Activated naive CD8-positive, alpha-beta T cell treated with anti-CD3 and anti-CD28 coated beads, Interleukin-2, amount 50 U/mL, for 16 hours (primary cell): ENCODE data around the gene MXI1.
"Not testable (repeated sequence)": the region's sequence is repeated elsewhere in the genome, so short reads cannot be mapped to it uniquely, and the experiment has no call there.

Source experiments
- DNase-seq: peaks from one replicate; pipeline ENCODE4 v3.0.0-alpha.2; 2020; ENCODE audit warnings: low read depth, low spot score

MXI1 gene

DNA sequence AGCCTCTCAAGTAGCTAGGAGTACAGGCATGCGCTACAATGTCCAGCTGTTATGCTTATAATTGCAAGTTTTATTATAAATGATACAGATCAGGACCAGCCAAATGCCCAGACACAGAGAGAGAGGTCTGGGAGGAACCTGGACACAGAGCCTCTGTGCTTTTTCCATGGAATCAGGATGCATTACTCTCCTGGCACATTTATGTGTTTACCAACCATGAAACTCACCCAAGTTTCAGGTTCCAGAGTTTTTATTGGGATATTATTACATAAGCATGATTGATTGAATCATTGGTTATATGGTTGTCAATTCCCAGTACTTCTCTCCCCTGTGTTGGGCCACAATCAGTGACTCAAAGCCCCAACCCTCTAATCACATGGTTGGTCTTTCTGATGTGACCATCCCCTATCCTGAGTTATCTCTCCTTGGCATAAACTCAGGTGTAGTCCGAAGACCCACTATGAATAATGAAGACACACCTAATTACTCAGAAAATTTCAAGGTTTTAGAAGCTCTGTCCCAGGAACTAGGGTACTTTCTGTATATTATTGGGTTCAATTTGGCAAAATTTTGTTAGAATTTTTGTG lies 30.6 kb downstream of the MXI1 start:
- no peak for DNase-seq

DNA sequence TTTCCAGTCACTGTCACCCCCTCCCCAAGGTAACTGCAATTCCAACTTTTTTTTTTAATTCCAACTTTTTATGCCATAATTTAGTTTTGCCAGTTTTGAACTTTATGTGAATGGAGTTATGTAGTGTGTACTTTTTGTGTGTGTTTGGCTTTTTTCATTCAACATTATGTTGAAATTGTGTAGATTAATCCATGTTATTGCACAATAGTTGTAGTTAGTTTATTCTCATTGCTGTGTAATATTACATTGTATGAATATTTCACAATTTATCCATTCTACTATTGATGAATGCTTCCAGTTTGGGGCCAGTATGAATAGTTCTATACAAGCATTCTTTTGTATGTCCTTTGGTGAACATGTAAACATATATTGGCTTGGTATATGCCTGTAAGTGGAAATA lies 32.5 kb downstream of the MXI1 start:
- DNase-seq = no peak

DNA sequence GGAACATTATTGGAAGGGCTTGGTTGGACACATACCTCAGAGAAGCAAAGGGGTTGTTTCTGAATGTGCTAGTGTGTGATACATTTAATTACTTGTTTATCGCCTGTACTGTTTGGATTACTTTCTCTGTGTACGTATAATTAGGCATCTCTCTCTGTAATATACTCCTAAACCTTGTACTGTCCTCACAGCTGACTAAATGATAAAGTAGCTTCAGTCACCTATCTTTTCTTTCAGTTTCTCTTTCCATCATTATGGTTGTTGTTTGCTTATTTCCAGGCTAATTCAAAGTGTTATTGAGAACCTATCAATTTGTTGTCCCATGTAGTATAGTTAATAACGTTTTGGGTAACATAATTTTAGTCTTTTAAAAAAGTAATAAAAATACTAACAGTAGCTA lies 34.0 kb downstream of the MXI1 start:
- no peak for DNase-seq

DNA sequence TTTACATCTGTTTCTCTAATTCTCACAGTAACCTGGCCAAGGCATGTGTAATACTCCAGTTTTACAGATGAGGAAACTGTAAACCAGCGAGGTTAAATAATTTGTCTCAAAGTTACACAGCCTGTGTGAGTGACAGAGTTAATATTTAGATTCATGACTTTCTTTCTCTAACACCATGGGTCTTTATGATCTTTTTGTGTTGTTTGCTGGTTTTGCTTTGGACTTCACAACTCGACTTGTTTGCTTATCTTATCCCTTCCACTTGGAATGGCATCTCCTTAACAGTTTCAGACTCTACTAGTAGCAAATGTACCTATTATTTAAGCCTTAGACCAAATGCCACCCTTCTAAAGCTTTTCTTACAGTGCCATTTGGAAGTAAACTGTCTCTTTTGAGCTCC lies 34.4 kb downstream of the MXI1 start:
- DNase-seq = no peak

DNA sequence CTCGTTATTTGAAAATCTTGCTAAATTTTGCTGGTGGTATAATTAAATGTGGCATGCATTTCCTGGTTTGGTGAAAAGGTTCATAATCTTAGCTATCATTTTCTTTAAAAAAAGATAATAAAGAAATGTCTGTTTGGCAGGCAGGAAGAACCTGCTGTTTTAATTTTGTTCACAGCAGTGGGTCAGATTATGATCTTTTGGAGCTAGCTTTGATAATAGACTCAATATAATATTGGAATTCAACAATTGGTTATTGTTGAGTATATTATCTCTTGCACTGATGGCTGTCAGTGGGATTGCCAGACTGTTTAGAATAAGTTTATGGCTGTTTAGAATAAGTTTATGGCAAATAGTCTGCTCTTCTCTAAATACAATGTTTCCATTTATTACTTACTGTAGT lies 35.1 kb downstream of the MXI1 start:
- DNase-seq = no peak

DNA sequence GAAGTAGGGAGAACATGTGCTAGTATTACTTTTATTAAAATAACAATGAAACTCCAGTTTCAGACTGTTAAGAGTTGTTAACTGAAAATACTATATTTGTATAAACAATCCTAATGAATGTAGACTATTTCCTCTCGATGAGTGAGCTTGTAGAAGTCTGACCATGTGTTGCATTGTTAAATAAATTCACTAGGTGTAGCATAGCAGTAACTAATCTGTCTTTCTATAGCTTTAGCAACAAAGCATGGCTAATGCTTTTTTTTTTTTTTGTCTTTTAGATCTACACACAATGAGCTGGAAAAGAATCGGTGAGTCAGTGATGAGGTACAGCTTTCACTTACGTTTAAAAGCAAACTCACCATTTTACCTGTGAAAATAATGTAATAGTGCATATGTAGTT lies 37.1 kb downstream of the MXI1 start:
- DNase-seq = no peak

DNA sequence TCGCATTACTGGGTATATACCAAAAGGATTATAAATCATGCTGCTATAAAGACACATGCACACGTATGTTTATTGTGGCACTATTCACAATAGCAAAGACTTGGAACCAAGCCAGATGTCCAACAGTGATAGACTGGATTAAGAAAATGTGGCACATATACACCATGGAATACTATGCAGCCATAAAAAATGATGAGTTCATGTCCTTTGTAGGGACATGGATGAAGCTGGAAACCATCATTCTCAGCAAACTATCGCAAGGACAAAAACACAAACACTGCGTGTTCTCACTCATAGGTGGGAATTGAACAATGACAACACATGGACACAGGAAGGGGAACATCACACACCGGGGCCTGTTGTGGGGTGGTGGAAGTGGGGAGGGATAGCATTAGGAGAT lies 40.4 kb downstream of the MXI1 start:
- DNase-seq = not testable (repeated sequence)

DNA sequence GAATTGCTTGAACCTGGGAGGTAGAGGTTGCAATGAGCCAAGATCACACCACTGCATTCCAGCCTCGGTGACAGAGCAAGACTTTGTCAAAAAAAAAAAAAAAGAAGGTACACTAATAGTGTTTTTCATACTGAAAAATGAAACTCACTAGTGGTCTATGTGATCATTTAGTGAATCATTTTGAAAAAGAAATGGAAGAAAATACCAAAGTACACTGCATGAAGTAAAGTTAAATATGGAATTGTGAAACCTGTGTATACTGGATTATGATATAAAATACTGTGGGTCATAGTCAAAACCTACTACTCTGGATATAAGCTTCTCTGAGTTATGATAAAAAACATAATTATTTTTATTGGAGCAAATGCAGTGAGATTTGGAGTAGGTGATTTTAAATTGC lies 42.1 kb downstream of the MXI1 start:
- not testable (repeated sequence) for DNase-seq

DNA sequence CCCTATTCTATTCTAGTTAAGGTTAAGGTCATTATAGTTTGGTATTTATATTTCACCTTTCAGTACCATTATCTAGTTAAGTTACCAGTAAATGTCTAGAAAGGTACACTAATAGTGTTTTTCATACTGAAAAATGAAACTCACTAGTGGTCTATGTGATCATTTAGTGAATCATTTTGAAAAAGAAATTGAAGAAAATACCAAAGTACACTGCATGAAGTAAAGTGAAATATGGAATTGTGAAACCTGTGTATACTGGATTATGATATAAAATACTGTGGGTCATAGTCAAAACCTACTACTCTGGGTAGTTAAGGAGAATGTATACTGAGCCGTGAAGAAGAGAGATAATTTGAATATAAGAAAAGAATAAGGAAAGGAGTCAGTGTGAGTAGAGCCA lies 44.0 kb downstream of the MXI1 start:
- not testable (repeated sequence) for DNase-seq

DNA sequence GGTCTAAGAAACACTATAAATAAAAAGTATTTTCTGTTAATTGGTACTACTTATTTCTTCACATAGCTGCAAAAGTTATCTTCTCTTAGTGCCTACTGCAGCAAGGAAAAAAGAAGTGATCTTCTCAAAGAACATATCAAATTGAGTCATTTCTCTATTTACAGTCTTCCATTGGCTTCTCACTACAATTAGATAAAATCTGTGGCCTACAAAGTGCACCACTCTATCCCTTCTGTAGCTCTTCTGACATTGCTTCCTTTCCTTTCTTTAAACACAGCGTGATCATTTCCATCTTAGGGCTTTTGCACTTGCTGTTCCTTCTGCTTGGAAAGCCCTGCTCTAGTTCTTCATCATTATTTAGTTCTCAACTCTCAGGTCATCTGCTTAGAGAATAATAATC lies 44.7 kb downstream of the MXI1 start:
- DNase-seq = no peak

DNA sequence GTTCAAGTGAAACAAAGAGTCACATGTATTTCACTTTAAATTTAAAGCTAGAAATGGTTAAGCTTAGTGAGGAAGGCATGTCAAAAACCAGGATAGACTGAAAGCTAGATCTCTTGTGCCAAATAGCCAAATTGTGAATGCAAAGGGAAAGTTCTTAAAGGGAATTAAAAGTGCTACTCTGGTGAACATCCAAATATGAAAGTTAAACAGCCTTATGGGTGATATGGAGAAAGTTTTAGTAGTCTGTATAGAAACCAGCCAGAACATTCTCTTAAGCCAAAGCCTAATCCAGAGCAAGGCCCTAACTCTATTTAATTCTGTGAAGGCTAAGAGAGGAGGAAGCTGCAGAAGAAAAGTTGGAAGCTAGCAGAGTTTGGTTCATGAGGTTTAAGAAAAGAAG lies 47.1 kb downstream of the MXI1 start:
- DNase-seq = no peak

DNA sequence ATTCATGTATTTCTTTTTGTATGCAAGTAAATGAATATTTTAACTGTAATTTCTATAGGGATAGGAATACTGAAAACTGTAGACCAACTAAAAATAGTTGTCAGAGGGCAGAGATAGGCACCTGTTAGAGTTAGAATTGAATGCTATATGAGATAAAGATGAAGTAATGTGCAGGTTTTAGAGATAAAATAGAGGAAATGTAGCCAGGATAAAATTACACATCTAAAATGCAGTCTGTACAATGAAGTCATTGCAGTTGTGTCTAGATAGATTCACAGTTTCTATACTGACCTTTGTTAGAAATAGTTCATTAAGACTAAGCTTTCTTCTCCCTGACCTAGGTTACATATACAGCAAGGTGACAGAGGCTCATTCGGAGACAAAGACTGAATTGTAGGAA lies 51.1 kb downstream of the MXI1 start:
- no peak for DNase-seq

DNA sequence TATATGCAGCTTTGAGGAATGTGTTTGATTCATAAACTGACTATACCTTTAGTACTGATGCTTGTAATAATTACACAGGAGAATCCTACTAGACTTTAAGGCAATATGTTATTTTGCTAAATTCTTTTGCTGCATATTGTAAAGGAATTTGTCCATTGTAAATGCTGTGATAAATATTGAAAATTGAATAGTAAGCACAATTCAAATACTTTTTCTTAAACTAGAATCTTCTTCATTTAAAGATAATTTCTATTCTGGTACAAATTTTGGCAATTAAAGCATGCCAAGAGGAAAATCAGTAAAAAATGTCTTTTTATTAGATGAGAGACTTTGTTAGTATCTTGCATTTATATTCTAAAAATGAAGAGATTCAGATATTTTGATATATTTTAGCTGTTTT lies 51.9 kb downstream of the MXI1 start:
- DNase-seq = no peak

DNA sequence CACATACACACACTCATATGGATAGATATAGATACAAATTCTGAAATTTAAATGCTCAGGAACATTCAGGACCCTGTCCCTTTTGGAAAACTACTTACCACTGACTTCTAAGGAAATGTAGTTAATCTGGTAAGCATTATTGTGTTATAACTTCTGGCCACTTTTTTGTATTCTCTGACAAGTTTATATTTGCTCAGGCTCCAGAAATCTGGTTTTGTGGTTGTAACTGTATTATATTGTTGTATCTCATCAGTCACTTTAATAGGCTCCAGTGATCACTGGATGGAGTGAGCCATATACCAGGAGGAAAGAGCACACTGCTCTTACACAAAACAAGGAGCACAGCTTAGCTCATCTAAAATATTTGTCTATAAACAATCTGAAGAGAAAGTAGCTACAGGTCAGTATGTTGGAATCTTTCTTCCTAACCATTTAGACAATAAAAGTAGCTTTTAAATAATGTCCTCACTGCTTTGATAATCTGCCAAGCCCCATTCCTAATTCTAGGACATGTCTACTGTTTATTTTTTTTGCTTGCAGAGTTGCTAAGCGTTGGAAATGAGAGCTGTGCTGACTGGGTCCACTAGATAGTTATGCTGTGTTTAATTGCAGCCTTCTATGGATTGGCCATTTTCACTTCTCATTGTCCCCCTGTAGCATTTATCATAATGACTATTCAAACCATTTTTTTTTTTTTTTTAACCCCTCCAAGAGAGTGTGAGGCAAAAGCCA lies 53.5 kb downstream of the MXI1 start:
- no peak for DNase-seq

DNA sequence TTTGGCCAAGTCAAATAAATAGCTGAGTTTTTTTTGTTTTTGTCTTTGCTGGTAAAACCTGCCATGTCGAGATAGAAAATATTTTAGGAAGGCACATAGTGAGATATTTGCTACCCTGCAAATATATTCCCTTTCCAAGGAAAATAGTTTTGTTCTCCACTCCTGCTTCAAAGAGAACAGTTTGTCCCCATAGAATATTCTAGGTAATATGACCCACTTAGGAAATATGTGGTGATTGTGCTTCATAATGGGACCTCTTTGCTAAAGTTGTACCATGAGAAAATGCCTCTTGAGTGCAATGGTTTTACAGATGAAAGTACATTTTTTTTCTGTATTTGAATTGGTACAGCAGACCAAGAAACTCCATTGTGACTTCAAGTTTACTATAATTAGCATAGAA lies 55.8 kb downstream of the MXI1 start:
- DNase-seq = no peak

DNA sequence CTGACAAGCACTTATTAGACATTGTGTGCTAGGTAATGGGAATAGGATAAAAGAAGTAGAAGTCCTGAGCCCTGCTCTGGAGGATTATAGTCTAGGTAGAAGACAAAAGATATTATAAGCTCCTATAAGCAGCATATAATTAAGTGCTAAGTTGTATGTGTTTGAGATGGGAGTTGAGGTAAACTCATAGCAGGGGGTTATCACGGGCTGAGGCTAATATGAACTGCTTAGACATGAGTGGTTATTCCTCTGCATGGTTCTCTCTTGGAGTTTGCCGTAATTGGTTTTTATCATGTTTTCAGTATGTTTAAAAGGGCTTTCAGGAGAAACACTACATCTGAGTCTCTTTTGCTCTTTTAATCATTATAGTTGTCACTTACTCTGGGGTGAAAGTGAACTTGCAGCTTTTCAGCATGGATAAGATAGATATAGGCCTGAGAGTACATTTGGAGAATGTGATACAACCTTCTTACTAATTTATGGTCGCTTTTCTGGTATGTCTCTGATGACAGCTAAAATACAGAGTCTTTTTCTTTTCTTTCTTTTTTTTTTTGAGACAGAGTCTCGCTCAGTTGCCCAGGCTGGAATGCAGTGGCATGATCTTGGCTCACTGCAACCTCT lies 58.3 kb downstream of the MXI1 start:
- DNase-seq = no peak

DNA sequence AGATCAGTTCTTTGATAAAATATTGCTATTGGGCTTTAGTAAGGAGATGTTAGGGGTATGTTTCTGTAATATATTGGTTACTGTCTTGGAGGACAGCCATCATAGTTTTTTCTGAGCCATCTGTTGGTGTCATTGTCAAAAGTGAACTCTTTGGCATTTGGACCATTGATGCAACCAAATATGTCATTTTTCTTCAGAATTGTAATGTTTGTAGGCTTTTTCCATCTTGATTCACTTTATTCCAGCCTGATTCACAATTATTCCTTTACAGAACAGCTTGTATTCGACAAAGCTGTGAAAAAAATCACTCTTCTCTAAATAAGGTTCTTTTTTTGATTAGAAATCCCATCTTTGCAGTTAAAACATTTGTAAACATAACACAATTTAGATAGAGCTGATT lies 59.9 kb downstream of the MXI1 start:
- no peak for DNase-seq

DNA sequence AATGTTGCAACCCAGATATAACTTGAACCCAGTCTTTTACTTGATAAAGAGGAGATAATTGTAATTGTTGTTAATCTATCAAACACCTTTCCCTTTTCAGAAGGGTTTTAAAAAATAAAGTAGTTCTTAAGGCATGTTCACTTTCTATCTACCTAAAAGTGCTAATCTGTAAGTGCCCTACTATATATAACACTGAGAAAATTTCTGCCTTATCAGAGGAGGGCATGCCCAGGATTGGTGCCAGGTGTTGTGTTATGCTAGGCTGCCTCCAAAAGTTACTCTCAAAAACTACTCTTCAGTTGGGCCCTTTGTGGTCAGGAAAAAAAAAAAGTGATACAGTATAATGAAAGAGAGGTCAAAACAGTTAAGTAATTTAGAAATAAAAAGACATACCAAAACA lies 61.0 kb downstream of the MXI1 start:
- DNase-seq = no peak

DNA sequence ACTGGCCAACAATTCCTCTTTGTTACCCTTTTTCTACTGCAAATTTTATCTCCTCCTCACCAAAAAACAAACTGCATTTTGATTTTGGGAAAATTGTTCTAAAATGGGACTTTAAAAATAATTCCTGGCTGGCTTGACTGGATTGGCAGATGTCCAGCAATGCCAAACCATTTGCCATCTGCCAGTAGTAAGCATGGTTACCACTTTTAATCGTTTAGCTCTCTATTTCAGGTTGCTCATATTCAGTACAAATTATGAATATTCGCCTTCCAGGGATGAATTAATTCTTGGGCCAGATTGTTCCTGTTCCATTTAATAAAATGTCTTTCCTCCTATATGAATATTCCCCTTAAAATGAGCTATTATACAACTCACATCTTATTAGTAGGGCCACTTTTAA lies 61.6 kb downstream of the MXI1 start:
- DNase-seq = no peak

DNA sequence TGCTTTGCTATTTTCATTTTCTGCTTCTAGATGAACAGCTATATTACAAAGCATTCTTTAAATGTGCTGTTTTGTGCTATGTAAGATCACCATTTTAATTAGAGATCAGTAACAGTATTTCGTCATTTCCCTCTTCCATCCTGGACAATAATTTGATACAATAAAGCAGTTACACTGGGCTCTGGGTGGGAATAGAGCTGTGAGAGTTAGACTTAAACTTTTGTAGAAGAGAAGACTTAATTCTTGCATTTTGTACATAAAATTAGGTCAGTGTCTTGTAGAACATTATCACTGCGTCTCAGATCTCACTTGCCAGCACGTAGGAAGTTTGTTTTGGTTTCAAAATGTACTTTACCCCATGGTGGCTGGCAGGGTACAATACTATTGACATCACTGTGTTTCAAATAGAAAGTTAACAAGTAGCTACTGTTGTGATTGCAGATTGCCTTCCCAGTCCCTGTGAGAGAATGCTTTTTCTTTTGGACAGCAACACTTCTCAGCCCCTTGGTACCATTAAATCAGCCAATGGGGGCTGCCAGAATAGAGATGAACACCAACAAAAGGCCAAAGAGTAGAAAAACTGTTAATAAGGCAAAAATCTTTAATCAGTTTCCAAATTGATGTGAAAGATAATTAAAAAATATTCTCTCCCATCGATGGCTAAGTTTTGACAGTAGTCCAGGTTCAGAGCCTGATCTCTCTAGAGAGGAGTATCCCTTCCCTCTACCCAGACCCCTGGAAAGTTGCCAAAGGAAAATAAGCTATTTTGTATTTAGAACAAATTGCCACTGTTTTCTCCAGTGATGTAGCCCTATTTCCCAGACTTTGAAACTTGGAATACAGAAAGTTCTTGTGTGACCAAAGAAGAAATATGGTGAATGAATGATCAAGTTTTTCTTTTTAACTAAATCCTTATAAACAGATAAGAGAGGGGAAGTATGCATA lies 62.2 kb downstream of the MXI1 start:
- no peak for DNase-seq

DNA sequence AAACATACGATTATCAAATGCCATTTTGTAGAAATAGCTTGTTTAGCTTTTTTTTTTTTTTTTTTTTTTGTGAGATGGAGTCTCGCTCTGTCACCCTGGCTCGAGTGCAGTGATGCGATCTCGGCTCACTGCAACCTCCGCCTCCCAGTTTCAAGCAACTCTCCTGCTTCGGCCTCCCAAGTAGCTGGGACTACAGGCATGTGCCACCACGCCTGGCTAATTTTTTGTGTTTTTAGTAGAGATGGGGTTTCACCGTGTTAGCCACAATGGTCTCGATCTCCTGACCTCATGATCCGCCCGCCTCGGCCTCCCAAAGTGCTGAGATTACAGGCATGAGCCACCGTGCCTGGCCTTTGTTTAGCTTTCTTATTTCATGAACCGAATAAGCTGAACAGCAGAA lies 65.6 kb downstream of the MXI1 start:
- not testable (repeated sequence) for DNase-seq

DNA sequence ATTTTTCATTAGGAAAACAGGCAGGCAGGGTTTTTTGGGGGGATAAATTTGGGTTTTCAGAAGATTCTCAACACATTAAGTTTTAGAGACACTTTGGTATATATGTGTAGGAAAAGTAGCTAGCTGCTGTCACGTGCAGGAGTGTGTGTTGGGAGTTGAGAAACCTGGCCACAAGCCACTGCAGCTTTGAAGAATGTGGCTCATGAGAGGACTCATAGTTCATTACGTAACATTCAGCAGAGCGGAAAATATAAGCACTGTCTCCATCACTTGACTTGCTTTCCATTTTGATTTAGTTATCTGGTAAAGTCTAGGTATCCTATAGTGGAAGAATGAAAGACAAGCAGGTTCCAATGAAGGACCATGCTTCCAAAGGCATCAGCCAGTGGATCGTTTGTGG lies 66.1 kb downstream of the MXI1 start:
- DNase-seq = no peak
